GM21737 (cell line): ENCODE results near the gene PHTF2.
"Not testable (repeated sequence)": the region's sequence is repeated elsewhere in the genome, so short reads cannot be mapped to it uniquely, and the experiment has no call there.

Experiments used
- ATAC-seq: cut with Tn5 transposase; IDR thresholded peaks from one replicate; pipeline ENCODE4 v1.9.1; 2021; ENCODE audit warnings: mild to moderate bottlenecking, moderate library complexity; ENCODE audit not compliant: unreplicated experiment

Gene PHTF2

GRCh38 chr7:77982926-77983550, 184.5 kb downstream of the PHTF2 start:
- no peak for ATAC-seq

GRCh38 chr7:77983973-77984372, 185.4 kb downstream of the PHTF2 start:
- no peak for ATAC-seq

- no peak for ATAC-seq
Observed at GRCh38 chr7:77985232-77985973, 186.8 kb downstream of the PHTF2 start.

- no peak for ATAC-seq
Observed at GRCh38 chr7:77985974-77986339, 187.4 kb downstream of the PHTF2 start.

- ATAC-seq, result no peak
Observed at GRCh38 chr7:77989981-77990566, 191.5 kb downstream of the PHTF2 start.

- ATAC-seq, result no peak
Observed at GRCh38 chr7:77991656-77992055, 193.1 kb downstream of the PHTF2 start.

GRCh38 chr7:77993838-77994237, 195.3 kb downstream of the PHTF2 start:
- no peak for ATAC-seq

- ATAC-seq, result no peak
Observed at GRCh38 chr7:77995717-77996116, 197.1 kb downstream of the PHTF2 start.

GRCh38 chr7:77999168-77999567, 200.6 kb downstream of the PHTF2 start:
- ATAC-seq, result not testable (repeated sequence)

- ATAC-seq, result no peak
Observed at GRCh38 chr7:78002021-78002420, 203.4 kb downstream of the PHTF2 start.

GRCh38 chr7:78002715-78003114, 204.1 kb downstream of the PHTF2 start:
- ATAC-seq, result no peak

- no peak for ATAC-seq
Observed at GRCh38 chr7:78006063-78006755, 207.6 kb downstream of the PHTF2 start.
